SK-N-SH (cell line): ENCODE measurements around the gene NUP43. TPM values are rescaled to one million over a fixed set of nuclear protein-coding genes. Genes with fewer than 3 reads are reported as not detected.

Source experiments
- CTCF ChIA-PET: fragments of 300-600, 350-600 bp; formaldehyde crosslinking; extraction: SDS; loops from one replicate; lab custom pipeline; 2021; lab: Yijun Ruan, JAX
- POLR2A ChIA-PET: fragments of 350-600 bp; sonication (Branson Sonifier 250); formaldehyde crosslinking; extraction: SDS; loops from one replicate; lab custom pipeline; 2020; ENCODE audit warnings: antibody characterized with exemption, inconsistent platforms; lab: Yijun Ruan, JAX
- DNase-seq: peaks from one replicate; pipeline ENCODE4 v3.0.0; 2012
- H2AFZ ChIP-seq: fragments of 200-600 bp; sonication (generic); 2 replicates; pipeline ENCODE4 v1.8.1; 2016; ENCODE audit warnings: antibody characterized with exemption, mild to moderate bottlenecking, low read depth
- H3F3A ChIP-seq: fragments of 200-600 bp; sonication (generic); replicated peaks from 2 replicates; pipeline ENCODE3; 2016; ENCODE audit warnings: antibody characterized with exemption, mild to moderate bottlenecking; ENCODE audit not compliant: insufficient read depth
- H3K27ac ChIP-seq, 2 experiments: fragments of 200-500 bp in 1 of 2; fragments of 200-600 bp in 1 of 2; sonication (Bioruptor generic) in 1 of 2; sonication (generic), shearing (Covaris generic) in 1 of 2; 2 replicates each; pipeline versions ENCODE4 v1.5.1 to v1.6.1; 2014 to 2016; ENCODE audit warnings: low read depth in 2 of 2, inconsistent platforms in 1 of 2, low read length in 1 of 2, mild to moderate bottlenecking in 1 of 2, mixed read lengths in 1 of 2
- H3K27me3 ChIP-seq: fragments of 200-600 bp; sonication (generic), shearing (Covaris generic); 2 replicates; pipeline ENCODE4 v1.6.1; 2016; ENCODE audit warnings: mixed run types; ENCODE audit not compliant: insufficient read depth
- H3K36me3 ChIP-seq, 2 experiments: fragments of 200-500 bp in 1 of 2; fragments of 200-600 bp in 1 of 2; sonication (Bioruptor generic) in 1 of 2; sonication (generic) in 1 of 2; replicated peaks in 1 of 2; 2 replicates each; pipeline versions ENCODE3 to v1.5.1; 2014 to 2016; ENCODE audit warnings: low read length in 1 of 2, mild to moderate bottlenecking in 1 of 2; ENCODE audit not compliant: insufficient read depth in 2 of 2, control insufficient read depth in 1 of 2
- H3K4me1 ChIP-seq, 2 experiments: fragments of 200-500 bp in 1 of 2; fragments of 200-600 bp in 1 of 2; sonication (Bioruptor generic) in 1 of 2; sonication (generic), shearing (Covaris generic) in 1 of 2; 2 replicates each; pipeline versions ENCODE4 v1.5.1 to v1.6.1; 2014 to 2016; ENCODE audit warnings: low read depth in 1 of 2, low read length in 1 of 2, mixed run types in 1 of 2; ENCODE audit not compliant: insufficient read depth in 2 of 2, control insufficient read depth in 1 of 2
- H3K4me2 ChIP-seq: fragments of 200-600 bp; sonication (generic), shearing (Covaris generic); 2 replicates; pipeline ENCODE4 v1.6.1; 2017; ENCODE audit warnings: mixed run types
- H3K4me3 ChIP-seq, 2 experiments: fragments of 200-500 bp in 1 of 2; fragments of 200-600 bp in 1 of 2; sonication (Bioruptor generic) in 1 of 2; sonication (generic), shearing (Covaris generic) in 1 of 2; 2 replicates each; pipeline versions ENCODE4 v1.5.1 to v1.8.1; 2014 to 2016; ENCODE audit warnings: low read depth in 2 of 2, inconsistent platforms in 1 of 2, low read length in 1 of 2, mild to moderate bottlenecking in 1 of 2, mixed read lengths in 1 of 2, moderate library complexity in 1 of 2
- H3K79me2 ChIP-seq: fragments of 200-600 bp; sonication (generic); 2 replicates; pipeline ENCODE4 v1.8.1; 2017; ENCODE audit warnings: mild to moderate bottlenecking; ENCODE audit not compliant: insufficient read depth
- H3K9ac ChIP-seq: fragments of 200-600 bp; sonication (generic); 2 replicates; pipeline ENCODE4 v1.6.1; 2017; ENCODE audit warnings: mixed run types
- H3K9me2 ChIP-seq: fragments of 200-600 bp; sonication (generic); 2 replicates; pipeline ENCODE4 v1.6.1; 2017; ENCODE audit warnings: mixed run types
- H3K9me3 ChIP-seq: fragments of 200-600 bp; sonication (generic); 2 replicates; pipeline ENCODE4 v1.6.1; 2017; ENCODE audit warnings: mixed run types, mild to moderate bottlenecking, moderate library complexity
- H4K20me1 ChIP-seq: fragments of 200-600 bp; sonication (generic); 2 replicates; pipeline ENCODE4 v1.6.1; 2017; ENCODE audit warnings: mild to moderate bottlenecking, mixed run types; ENCODE audit not compliant: insufficient read depth
- CTCF ChIP-seq: fragments of 200-600 bp; sonication (generic); IDR thresholded peaks from 2 replicates; pipeline ENCODE4 v1.6.1; 2017; ENCODE audit warnings: antibody characterized with exemption, mild to moderate bottlenecking, moderate library complexity
- ELF1 ChIP-seq: IDR thresholded peaks from 2 replicates; pipeline ENCODE4 v1.4.0; 2012
- EP300 ChIP-seq, 2 experiments: IDR thresholded peaks; 2 replicates each; pipeline versions ENCODE4 v1.4.0 to v1.6.1; 2012; ENCODE audit warnings: borderline replicate concordance in 1 of 2, low read depth in 1 of 2, low read length in 1 of 2
- FOXJ3 ChIP-seq: sonication (generic); formaldehyde crosslinking; IDR thresholded peaks from 2 replicates; pipeline ENCODE4 v1.5.1; 2020; ENCODE audit warnings: mild to moderate bottlenecking, missing genetic modification reagents
- GABPA ChIP-seq: IDR thresholded peaks from 2 replicates; pipeline ENCODE4 v1.4.0; 2012; ENCODE audit warnings: low read depth, mild to moderate bottlenecking
- GATA2 ChIP-seq: sonication (generic); formaldehyde crosslinking; IDR thresholded peaks from 2 replicates; pipeline ENCODE4 v1.5.0; 2020; ENCODE audit warnings: mild to moderate bottlenecking, missing genetic modification reagents
- MAX ChIP-seq: IDR thresholded peaks from 2 replicates; pipeline ENCODE4 v1.4.0; 2012; ENCODE audit warnings: low read depth
- MXI1 ChIP-seq: IDR thresholded peaks from 2 replicates; pipeline ENCODE4 v1.6.1; 2012; ENCODE audit warnings: mild to moderate bottlenecking, low read depth, low read length, improper control_type of control experiment
- PBX3 ChIP-seq: IDR thresholded peaks from 2 replicates; pipeline ENCODE4; 2012
- POLR2AphosphoS5 ChIP-seq: IDR thresholded peaks from 2 replicates; pipeline ENCODE4 v1.6.1; 2012; ENCODE audit warnings: low read depth, low read length
- SIN3A ChIP-seq: IDR thresholded peaks from 2 replicates; pipeline ENCODE4 v1.6.1; 2012; ENCODE audit warnings: low read depth, mild to moderate bottlenecking, low read length, moderate library complexity, borderline replicate concordance
- TAF1 ChIP-seq: IDR thresholded peaks from 2 replicates; pipeline ENCODE4 v1.6.1; 2012; ENCODE audit warnings: low read depth, mild to moderate bottlenecking, low read length, moderate library complexity, borderline replicate concordance
- TEAD4 ChIP-seq: IDR thresholded peaks from 2 replicates; pipeline ENCODE4 v1.4.0; 2012; ENCODE audit warnings: mild to moderate bottlenecking, borderline replicate concordance; ENCODE audit not compliant: insufficient read depth
- WGBS: methylation state at CpG from one replicate; pipeline ENCODE4 v1.1.6; 2017; ENCODE audit warnings: low lambda C conversion rate; 5-methylcytosine and 5-hydroxymethylcytosine counted together
- polyA plus RNA-seq, 3 experiments: library from polyadenylated mRNA; depleted of rRNA; stranded (reverse); fragments of >200 nt; gene quantifications; 2 replicates each; pipeline ENCODE4 v1.2.3, GENCODE V29; 2012

NUP43 gene
- 10.1 and 16.4 TPM in 2 replicates for polyA plus RNA-seq (2012; rRNA removed)
- polyA plus RNA-seq (2012; cell fraction: cytosol; rRNA removed) = 9.6 and 11.8 TPM in 2 replicates
- 19.9 and 49.9 TPM in 2 replicates for polyA plus RNA-seq (2012; cell fraction: nucleus; rRNA removed)

GRCh38 chr6:149746147-149746946 lies at the start of gene NUP43:
Gene NUP43 (minus strand): TSS chr6:149746529. CDS start chr6:149746495, 34 bp downstream.
- Histone ChIP-seq H2AFZ (peak within 1 kb of the TSS; percentile 92), H3K4me1 (peaks cover 0 to 5% of the 10 kb centered on the region in 2 experiments; a peak in 2 of 4 replicates), H3K4me2 (peak within 1 kb of the TSS; percentile 85), H3K4me3 (peak within 1 kb of the TSS; percentile 86 to 95), H3K79me2 (peaks cover 50% of the 10 kb centered on the region), H3K9me3 (no peaks in the 10 kb centered on the region), H4K20me1 (no peaks in the 10 kb centered on the region), H3K27me3 (no peaks in the 10 kb centered on the region), H3F3A (peaks cover 21% of the 10 kb centered on the region), H3K9ac (peak within 1 kb of the TSS; percentile 91), H3K36me3 (peaks cover 5 to 9% of the 10 kb centered on the region in 2 experiments), H3K9me2 (no peaks in the 10 kb centered on the region), H3K27ac (peak within 1 kb of the TSS; percentile 51 to 63; a peak in 3 of 4 replicates)
- TF ChIP-seq SIN3A (peak; percentile 96), PBX3 (no peak), EP300 (IDR thresholded peaks at IDR 0.05; ENCODE audit: borderline replicate concordance in 1 of 2, low read depth in 1 of 2, low read length in 1 of 2) (no peak), CTCF (peak; percentile 47; the same call in 1 of the 2 replicates), ELF1 (0 out of 2 replicates have a peak, but pooled peaks have one; percentile 63), TAF1 (peak; percentile 85; the same call in 1 of the 2 replicates), GATA2 (no peak), GABPA (peak; percentile 59), MAX (peak; percentile 88), POLR2AphosphoS5 (peak; percentile 80), MXI1 (peak; percentile 97), TEAD4 (no peak), FOXJ3 (CRISPR knock-in tag) (no peak)
- WGBS = 6% methylated on average over 29 of the region's 41 CpGs
- CTCF ChIA-PET = interaction anchor here (0.6 to 2.9 kb wide), 6 partner anchors 11 to 1128 kb away, joined by 3 to 16 read pairs (median 4); no protein-coding TSS in a partner anchor
- POLR2A ChIA-PET = interaction anchor here (1.8 kb wide), 1 partner anchor 29 kb away, joined by 5 read pairs; the partner anchor contains the start of gene LATS1
- peak; percentile 86 for DNase-seq
